Nucleus accumbens (tissue), 56 donors: ENCODE data around the gene AMBRA1.

Experiments used
- DNase-seq, 56 donors: peaks; one replicate each; lab custom pipeline; 2025; lab: John Stamatoyannopoulos, UW

Gene AMBRA1

GRCh38 chr11:46478196-46478595 lies 115.6 kb downstream of the AMBRA1 start:
- peak in 7 of 56 donors; percentile 7 to 52 (median 20) for DNase-seq

GRCh38 chr11:46477136-46477535 lies 116.7 kb downstream of the AMBRA1 start:
- DNase-seq, result no peak

DNA sequence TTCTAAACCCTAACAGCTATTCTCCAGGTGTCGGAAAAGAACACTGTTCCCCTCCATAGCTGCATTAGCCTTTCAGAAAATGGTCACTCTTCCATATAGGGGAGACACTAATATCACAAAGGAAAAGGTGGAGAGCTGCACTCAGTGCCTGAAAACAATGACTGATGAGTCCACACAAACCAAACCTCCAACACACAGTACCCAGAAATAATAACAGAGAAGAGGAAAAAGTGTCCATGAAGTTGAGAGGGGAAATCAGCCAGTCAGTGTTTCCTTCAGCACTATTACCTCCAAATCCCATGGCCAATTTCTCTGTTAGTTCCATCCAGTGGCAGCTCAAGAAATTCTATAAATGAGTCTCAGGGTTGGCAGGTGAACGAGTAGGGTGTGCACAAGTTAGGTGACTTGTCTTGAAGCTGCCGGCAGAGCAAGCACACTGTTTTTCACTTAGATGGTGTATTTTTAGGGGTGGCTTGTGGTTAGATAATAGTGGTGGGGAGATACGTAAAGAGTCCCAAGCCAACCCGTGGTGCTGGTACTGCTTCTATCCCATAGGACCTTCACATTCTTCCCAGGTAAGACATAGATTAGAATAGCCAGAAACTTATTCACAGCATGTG lies 117.8 kb downstream of the AMBRA1 start:
- no peak for DNase-seq

- no peak for DNase-seq
Measured at GRCh38 chr11:46475051-46475925, 118.5 kb downstream of the AMBRA1 start.

DNA sequence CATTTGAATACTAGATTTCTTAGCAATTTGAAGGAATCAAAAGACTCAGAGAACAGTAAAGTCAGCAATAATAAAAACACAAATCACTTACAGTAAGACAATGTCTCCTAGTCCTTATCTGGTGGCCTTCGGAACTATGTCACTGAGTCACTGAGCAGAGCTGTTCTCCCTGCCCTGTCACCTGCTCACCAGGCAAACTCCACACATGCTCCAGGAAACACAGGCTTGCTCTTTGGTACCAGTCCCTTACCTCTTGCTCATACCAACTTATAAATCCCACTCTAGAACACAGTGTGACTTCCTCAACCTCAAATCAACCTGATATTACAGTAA lies 121.2 kb downstream of the AMBRA1 start:
- no peak for DNase-seq

DNA sequence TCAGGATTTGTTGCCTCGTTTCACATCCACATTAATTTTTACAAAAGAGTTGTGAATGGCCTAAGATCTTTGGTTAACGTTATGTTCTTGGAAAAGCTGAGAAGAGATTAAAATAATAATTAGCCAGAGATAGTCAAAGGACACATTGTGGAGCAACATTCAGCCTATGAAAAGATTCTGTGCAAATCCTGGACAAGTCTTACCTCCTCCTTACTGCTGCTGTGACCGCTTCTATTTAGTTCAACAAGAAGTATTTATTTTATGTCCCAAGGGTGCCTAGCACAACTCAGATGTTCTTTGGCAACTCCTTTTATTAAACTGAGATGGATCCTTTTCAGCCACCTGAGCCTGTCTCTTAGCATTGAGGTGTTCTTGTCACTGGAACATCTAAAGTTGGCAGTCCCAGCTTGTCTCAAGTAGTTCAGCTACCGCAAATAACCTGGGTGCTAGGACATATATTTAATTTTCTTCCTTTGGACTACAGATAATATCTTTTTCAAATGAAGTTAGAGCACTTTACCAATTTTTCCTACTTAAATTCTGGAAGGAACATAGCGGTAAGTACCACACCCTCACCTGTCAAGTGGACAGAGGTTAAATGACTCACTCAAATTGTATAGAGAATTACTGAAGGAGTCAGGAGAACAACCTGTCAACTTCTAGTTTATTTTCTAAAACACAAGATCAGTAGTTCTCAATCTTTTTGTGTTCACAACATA lies 121.7 kb downstream of the AMBRA1 start:
- DNase-seq, result no peak

DNA sequence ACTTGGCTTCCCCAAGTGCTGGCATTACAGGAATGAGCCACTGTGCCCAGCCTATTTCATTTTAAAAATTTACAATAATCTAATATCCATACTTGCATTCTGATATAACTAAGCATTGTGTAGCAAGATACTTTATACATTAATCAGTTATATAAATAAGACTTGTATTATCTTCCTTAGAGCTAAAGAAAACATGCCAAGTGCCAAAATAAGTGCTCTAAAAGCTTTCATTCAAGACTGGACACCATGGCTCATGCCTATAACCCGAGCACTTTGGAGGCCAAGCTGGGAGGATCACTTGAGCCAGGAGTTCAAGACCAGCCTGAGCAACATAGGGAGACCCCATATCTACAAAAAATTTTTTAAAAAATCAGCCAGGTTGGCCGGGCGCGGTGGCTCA lies 123.9 kb downstream of the AMBRA1 start:
- no peak for DNase-seq

DNA sequence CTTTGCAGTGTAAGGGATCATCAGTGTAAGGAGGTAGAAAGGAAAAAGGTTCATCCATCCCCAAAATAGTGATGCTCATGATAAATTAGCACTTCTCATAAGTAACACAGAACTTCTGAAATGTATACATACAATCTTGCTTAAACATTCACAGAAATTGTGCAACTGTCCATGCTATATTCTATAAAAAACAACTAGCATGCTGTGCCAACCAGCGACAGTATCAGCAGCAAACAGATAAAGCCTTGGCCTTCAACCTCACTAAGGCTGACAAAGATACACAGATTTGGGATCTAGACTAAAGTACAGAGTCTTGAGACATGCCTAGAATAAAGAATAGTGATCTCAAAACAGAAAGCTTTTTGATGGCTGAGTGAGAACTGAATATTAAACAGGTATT lies 128.1 kb downstream of the AMBRA1 start:
- DNase-seq, result no peak

DNA sequence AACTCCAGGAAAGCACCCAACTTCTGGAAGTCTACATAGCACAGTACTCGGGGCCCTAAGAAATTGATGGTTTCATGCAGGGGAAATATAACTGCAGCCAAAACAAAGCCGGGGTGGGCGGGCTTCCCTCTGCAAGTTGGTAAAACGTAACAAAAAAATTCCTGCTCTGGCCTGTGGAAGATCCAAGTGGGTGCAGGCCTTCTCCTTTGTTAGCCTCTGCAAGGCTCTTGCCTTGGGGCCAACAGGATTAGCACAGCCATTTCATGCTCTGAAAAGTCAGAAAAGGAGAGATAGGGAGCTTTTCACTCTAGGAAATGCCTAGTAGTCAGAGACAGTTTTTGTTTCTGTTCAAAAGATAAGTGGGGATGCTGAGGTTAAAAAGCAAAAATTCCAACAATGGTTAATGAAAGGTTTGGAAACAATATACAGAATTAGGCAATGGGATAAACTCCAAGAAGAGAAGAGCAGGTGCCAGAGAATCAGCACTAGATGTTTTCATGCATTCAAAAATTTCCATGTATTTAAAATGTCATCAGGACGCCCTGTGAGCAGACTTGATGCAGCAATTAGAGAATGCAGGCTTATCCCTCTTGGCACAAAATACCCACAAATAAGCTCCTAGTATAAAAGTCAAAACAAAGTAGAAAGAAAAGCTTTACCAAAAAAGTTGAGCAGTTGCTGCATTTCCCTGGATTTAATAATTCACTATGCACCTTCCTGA lies 130.0 kb downstream of the AMBRA1 start:
- no peak for DNase-seq

- DNase-seq, result no peak
Measured at GRCh38 chr11:46461461-46461927, 132.3 kb downstream of the AMBRA1 start.

DNA sequence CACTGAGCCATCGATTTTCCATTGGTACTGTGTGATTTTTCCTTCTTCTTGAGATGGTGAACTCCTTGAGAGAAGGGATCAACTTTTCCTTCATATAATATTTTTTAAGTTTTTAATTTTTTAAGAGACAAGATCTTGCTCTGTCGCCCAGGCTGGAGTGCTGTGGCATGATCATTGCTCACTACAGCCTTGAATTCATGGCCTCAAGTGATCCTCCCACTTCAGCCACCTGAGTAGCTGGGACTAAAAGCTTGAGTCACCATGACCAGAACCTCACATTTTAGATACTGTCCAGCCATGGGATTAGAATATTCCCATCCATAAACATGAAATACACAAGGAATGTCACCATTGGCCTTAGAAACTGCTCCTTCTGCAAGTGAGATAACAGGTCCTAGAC lies 135.3 kb downstream of the AMBRA1 start:
- no peak for DNase-seq

- DNase-seq, result no peak
Measured at GRCh38 chr11:46457659-46458424, 136.0 kb downstream of the AMBRA1 start.

- DNase-seq, result no peak
Measured at GRCh38 chr11:46457021-46457420, 136.8 kb downstream of the AMBRA1 start.

DNA sequence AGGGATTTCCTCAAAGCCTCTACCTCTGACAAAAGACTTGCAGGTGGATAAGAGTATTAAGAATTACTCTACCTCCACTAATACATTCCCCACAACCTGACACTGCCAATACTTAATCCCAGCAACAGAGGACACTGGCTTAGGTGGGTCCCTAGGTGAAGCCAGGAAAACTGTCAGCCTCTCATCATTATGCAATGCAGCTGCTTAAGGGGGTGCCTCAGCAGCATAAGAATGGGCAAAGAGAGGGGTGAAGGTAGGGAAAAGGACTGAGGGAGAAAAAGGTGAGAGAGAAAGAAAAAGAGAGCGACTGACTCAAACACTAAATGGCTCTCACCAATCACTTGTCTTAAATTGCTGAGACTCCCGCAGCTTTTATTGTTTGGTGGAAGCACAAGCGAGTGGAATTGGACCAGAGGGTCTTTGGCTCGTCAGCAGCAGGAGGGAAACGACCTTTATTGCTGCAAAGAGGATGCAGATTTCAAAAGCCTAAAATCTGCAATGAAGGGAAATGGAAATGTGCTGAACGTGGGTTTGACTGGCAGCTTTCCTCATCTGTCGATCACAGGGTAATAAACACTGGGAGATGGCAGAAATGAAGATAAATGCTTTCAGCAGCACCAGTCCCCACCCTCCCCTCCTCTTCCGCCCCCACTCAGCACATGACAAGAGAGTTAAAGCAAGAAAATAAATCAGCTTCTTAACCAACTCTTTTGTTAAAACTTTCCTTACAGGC lies 137.4 kb downstream of the AMBRA1 start:
- peak in 25 of 56 donors; percentile 5 to 73 (median 29) for DNase-seq

GRCh38 chr11:46455834-46456233 lies 138.0 kb downstream of the AMBRA1 start:
- DNase-seq, result no peak

DNA sequence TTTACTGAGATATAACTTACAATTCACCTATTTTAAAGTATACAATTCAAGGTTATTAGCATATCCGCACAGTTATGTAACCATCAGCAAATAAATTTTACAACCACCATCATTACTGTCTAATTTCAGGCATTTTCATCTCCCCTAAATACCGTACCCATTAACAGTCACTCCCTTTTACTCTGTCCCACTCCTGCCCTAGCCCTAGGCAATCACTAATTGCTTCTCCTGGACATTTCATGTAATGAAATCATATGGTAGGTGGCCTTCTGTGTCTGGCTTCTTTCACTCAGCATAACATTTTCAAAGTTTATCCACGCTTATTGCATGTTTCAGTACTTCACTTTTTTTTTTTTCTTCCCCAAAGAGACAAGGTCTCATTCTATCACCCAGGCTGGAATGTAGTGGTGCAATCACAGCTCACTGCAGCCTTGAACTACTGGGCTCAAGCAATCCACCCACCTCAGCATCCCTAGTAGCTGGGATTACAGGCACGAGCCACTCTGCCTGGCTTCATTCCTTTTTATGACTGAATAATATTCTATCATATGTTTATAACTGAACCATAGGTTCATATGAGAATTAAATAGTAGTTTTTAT lies 140.8 kb downstream of the AMBRA1 start:
- no peak for DNase-seq

- DNase-seq, result no peak
Measured at GRCh38 chr11:46451759-46452158, 142.1 kb downstream of the AMBRA1 start.

- DNase-seq, result no peak
Measured at GRCh38 chr11:46450846-46451477, 142.9 kb downstream of the AMBRA1 start.
